ENCODE measurements around the gene VAV3.
"Not testable (repeated sequence)": the region's sequence is repeated elsewhere in the genome, so short reads cannot be mapped to it uniquely, and the experiment has no call there.

Gene VAV3

GRCh38 chr1:107935396-107936064, 29.4 kb downstream of the VAV3 start:
- peak in 1 of 2 donors; percentile 54 for DNase-seq

GRCh38 chr1:107934578-107934977, 30.4 kb downstream of the VAV3 start:
- DNase-seq: no peak

GRCh38 chr1:107933736-107934135, 31.2 kb downstream of the VAV3 start:
- DNase-seq: no peak

- DNase-seq: no peak
Measured at GRCh38 chr1:107930292-107930691, 34.7 kb downstream of the VAV3 start.

- no peak for DNase-seq
Measured at GRCh38 chr1:107927820-107928219, 37.2 kb downstream of the VAV3 start.

- no peak for DNase-seq
Measured at GRCh38 chr1:107926436-107927080, 38.4 kb downstream of the VAV3 start.

GRCh38 chr1:107925565-107925964, 39.4 kb downstream of the VAV3 start:
- no peak for DNase-seq

GRCh38 chr1:107920999-107921398, 44.0 kb downstream of the VAV3 start:
- no peak for DNase-seq

GRCh38 chr1:107920561-107920960, 44.4 kb downstream of the VAV3 start:
- no peak for DNase-seq

GRCh38 chr1:107919953-107920352, 45.0 kb downstream of the VAV3 start:
- DNase-seq: no peak

GRCh38 chr1:107914119-107914765, 50.7 kb downstream of the VAV3 start:
- no peak for DNase-seq

- DNase-seq: no peak
Measured at GRCh38 chr1:107912656-107913055, 52.3 kb downstream of the VAV3 start.

- no peak for DNase-seq
Measured at GRCh38 chr1:107900090-107900945, 64.7 kb downstream of the VAV3 start.

- no peak for DNase-seq
Measured at GRCh38 chr1:107899655-107900054, 65.3 kb downstream of the VAV3 start.

- peak; percentile 43 to 78 for DNase-seq
Measured at GRCh38 chr1:107897438-107898345, 67.3 kb downstream of the VAV3 start.

GRCh38 chr1:107896936-107897335, 68.0 kb downstream of the VAV3 start:
- peak in 1 of 2 donors; percentile 28 for DNase-seq

- no peak for DNase-seq
Measured at GRCh38 chr1:107896401-107896800, 68.6 kb downstream of the VAV3 start.

- DNase-seq: peak in 1 of 2 donors; percentile 41
Measured at GRCh38 chr1:107895403-107896191, 69.4 kb downstream of the VAV3 start.

- DNase-seq: no peak
Measured at GRCh38 chr1:107894605-107895004, 70.4 kb downstream of the VAV3 start.

- not testable (repeated sequence) for DNase-seq
Measured at GRCh38 chr1:107893350-107893749, 71.6 kb downstream of the VAV3 start.

GRCh38 chr1:107889524-107889923, 75.5 kb downstream of the VAV3 start:
- DNase-seq: no peak
